ENCODE measurements around the gene KRTAP20-2.

Gene KRTAP20-2

GRCh38 chr21:30634906-30635305 lies at the start of gene KRTAP20-2:
Gene KRTAP20-2 (plus strand): TSS chr21:30635206. CDS start chr21:30635264, 58 bp downstream.
- Histone ChIP-seq H3K36me3 (ENCODE audit: control insufficient read depth, insufficient read depth, low read length, severe bottlenecking) (no peaks in the 10 kb centered on the region), H3K4me3 (ENCODE audit: low read length) (no peak within 1 kb of the TSS), H3K27me3 (replicated peaks; ENCODE audit: control insufficient read depth, insufficient read depth, low read length) (no peaks in the 10 kb centered on the region), H3K9me3 (ENCODE audit: control insufficient read depth, low read length) (no peaks in the 10 kb centered on the region), H3K9ac (ENCODE audit: low read length) (no peak within 1 kb of the TSS), H3K4me1 (ENCODE audit: control insufficient read depth, insufficient read depth, low read length) (no peaks in the 10 kb centered on the region)
- no peak for DNase-seq (ENCODE audit: low read depth)

- no peak for DNase-seq (ENCODE audit: low read depth)
- no peaks in the 10 kb centered on the region for H3K9me3 ChIP-seq (ENCODE audit: control insufficient read depth, low read length)
- no peaks in the 10 kb centered on the region for H3K27me3 ChIP-seq (replicated peaks; ENCODE audit: control insufficient read depth, insufficient read depth, low read length)
- H3K36me3 ChIP-seq (ENCODE audit: control insufficient read depth, insufficient read depth, low read length, severe bottlenecking), result no peaks in the 10 kb centered on the region
- H3K4me3 ChIP-seq (ENCODE audit: low read length), result no peak within 1 kb of the TSS
- no peak within 1 kb of the TSS for H3K9ac ChIP-seq (ENCODE audit: low read length)
- no peaks in the 10 kb centered on the region for H3K4me1 ChIP-seq (ENCODE audit: control insufficient read depth, insufficient read depth, low read length)
Measured at GRCh38 chr21:30590297-30590696, 44.7 kb upstream of the KRTAP20-2 start, which contains the start of gene KRTAP22-2. Gene KRTAP22-2 (minus strand): TSS chr21:30590397.

GRCh38 chr21:30592140-30592539 lies 42.9 kb upstream of the KRTAP20-2 start, which contains the start of gene KRTAP6-3:
Gene KRTAP6-3 (plus strand): TSS chr21:30592440. CDS start chr21:30592446, 6 bp downstream.
- no peak within 1 kb of the TSS for H3K4me3 ChIP-seq (ENCODE audit: low read length)
- DNase-seq (ENCODE audit: low read depth), result no peak
- H3K9me3 ChIP-seq (ENCODE audit: control insufficient read depth, low read length), result no peaks in the 10 kb centered on the region
- no peaks in the 10 kb centered on the region for H3K27me3 ChIP-seq (replicated peaks; ENCODE audit: control insufficient read depth, insufficient read depth, low read length)
- no peaks in the 10 kb centered on the region for H3K36me3 ChIP-seq (ENCODE audit: control insufficient read depth, insufficient read depth, low read length, severe bottlenecking)
- H3K4me1 ChIP-seq (ENCODE audit: control insufficient read depth, insufficient read depth, low read length), result no peaks in the 10 kb centered on the region
- H3K9ac ChIP-seq (ENCODE audit: low read length), result no peak within 1 kb of the TSS

GRCh38 chr21:30598802-30599201 lies 36.2 kb upstream of the KRTAP20-2 start, which contains the start of gene KRTAP6-2:
Gene KRTAP6-2 (minus strand): TSS chr21:30598902. CDS start chr21:30598874, 28 bp downstream.
- Histone ChIP-seq H3K27me3 (replicated peaks; ENCODE audit: control insufficient read depth, insufficient read depth, low read length) (no peaks in the 10 kb centered on the region), H3K9me3 (ENCODE audit: control insufficient read depth, low read length) (no peaks in the 10 kb centered on the region), H3K4me3 (ENCODE audit: low read length) (no peak within 1 kb of the TSS), H3K36me3 (ENCODE audit: control insufficient read depth, insufficient read depth, low read length, severe bottlenecking) (no peaks in the 10 kb centered on the region), H3K4me1 (ENCODE audit: control insufficient read depth, insufficient read depth, low read length) (no peaks in the 10 kb centered on the region), H3K9ac (ENCODE audit: low read length) (no peak within 1 kb of the TSS)
- DNase-seq (ENCODE audit: low read depth), result no peak

- no peaks in the 10 kb centered on the region for H3K36me3 ChIP-seq (ENCODE audit: control insufficient read depth, insufficient read depth, low read length, severe bottlenecking)
- no peak within 1 kb of the TSS for H3K4me3 ChIP-seq (ENCODE audit: low read length)
- H3K9ac ChIP-seq (ENCODE audit: low read length), result no peak within 1 kb of the TSS
- no peaks in the 10 kb centered on the region for H3K4me1 ChIP-seq (ENCODE audit: control insufficient read depth, insufficient read depth, low read length)
- no peaks in the 10 kb centered on the region for H3K9me3 ChIP-seq (ENCODE audit: control insufficient read depth, low read length)
- H3K27me3 ChIP-seq (replicated peaks; ENCODE audit: control insufficient read depth, insufficient read depth, low read length), result no peaks in the 10 kb centered on the region
- no peak for DNase-seq (ENCODE audit: low read depth)
Measured at GRCh38 chr21:30600787-30601186, 34.2 kb upstream of the KRTAP20-2 start, which contains the start of gene KRTAP22-1. Gene KRTAP22-1 (plus strand): TSS chr21:30601087.

GRCh38 chr21:30605968-30606367 lies 29.0 kb upstream of the KRTAP20-2 start:
- H3K4me1 ChIP-seq (ENCODE audit: control insufficient read depth, insufficient read depth, low read length), result no peaks in the 10 kb centered on the region
- no peak overlapping the region for H3K9ac ChIP-seq (ENCODE audit: low read length)
- H3K27me3 ChIP-seq (replicated peaks; ENCODE audit: control insufficient read depth, insufficient read depth, low read length), result no peaks in the 10 kb centered on the region
- DNase-seq (ENCODE audit: low read depth), result no peak
- no peak overlapping the region for H3K4me3 ChIP-seq (ENCODE audit: low read length)
- no peaks in the 10 kb centered on the region for H3K9me3 ChIP-seq (ENCODE audit: control insufficient read depth, low read length)
- H3K36me3 ChIP-seq (ENCODE audit: control insufficient read depth, insufficient read depth, low read length, severe bottlenecking), result no peaks in the 10 kb centered on the region

- Histone ChIP-seq H3K4me1 (ENCODE audit: control insufficient read depth, insufficient read depth, low read length) (no peaks in the 10 kb centered on the region), H3K27me3 (replicated peaks; ENCODE audit: control insufficient read depth, insufficient read depth, low read length) (no peaks in the 10 kb centered on the region)
Measured at GRCh38 chr21:30612132-30612531, 22.9 kb upstream of the KRTAP20-2 start.

GRCh38 chr21:30613836-30614235 lies 21.2 kb upstream of the KRTAP20-2 start, which contains the start of gene KRTAP6-1:
Gene KRTAP6-1 (minus strand): TSS chr21:30613930. CDS start chr21:30613904, 26 bp downstream.
- Histone ChIP-seq H3K9me3 (ENCODE audit: control insufficient read depth, low read length) (no peaks in the 10 kb centered on the region), H3K4me1 (ENCODE audit: control insufficient read depth, insufficient read depth, low read length) (no peaks in the 10 kb centered on the region), H3K9ac (ENCODE audit: low read length) (no peak within 1 kb of the TSS), H3K4me3 (ENCODE audit: low read length) (no peak within 1 kb of the TSS), H3K36me3 (ENCODE audit: control insufficient read depth, insufficient read depth, low read length, severe bottlenecking) (no peaks in the 10 kb centered on the region), H3K27me3 (replicated peaks; ENCODE audit: control insufficient read depth, insufficient read depth, low read length) (no peaks in the 10 kb centered on the region)
- DNase-seq (ENCODE audit: low read depth), result no peak

More at GRCh38 chr21:30612132-30612531, 22.9 kb upstream of the KRTAP20-2 start:
- no peak for DNase-seq (ENCODE audit: low read depth)
- no peaks in the 10 kb centered on the region for H3K9me3 ChIP-seq (ENCODE audit: control insufficient read depth, low read length)
- no peaks in the 10 kb centered on the region for H3K36me3 ChIP-seq (ENCODE audit: control insufficient read depth, insufficient read depth, low read length, severe bottlenecking)
- H3K4me3 ChIP-seq (ENCODE audit: low read length), result no peak overlapping the region
- H3K9ac ChIP-seq (ENCODE audit: low read length), result no peak overlapping the region

GRCh38 chr21:30615199-30615598 lies 19.8 kb upstream of the KRTAP20-2 start:
- H3K9ac ChIP-seq (ENCODE audit: low read length), result no peak overlapping the region
- H3K9me3 ChIP-seq (ENCODE audit: control insufficient read depth, low read length), result no peaks in the 10 kb centered on the region
- no peaks in the 10 kb centered on the region for H3K4me1 ChIP-seq (ENCODE audit: control insufficient read depth, insufficient read depth, low read length)
- no peak overlapping the region for H3K4me3 ChIP-seq (ENCODE audit: low read length)
- DNase-seq (ENCODE audit: low read depth), result no peak
- no peaks in the 10 kb centered on the region for H3K36me3 ChIP-seq (ENCODE audit: control insufficient read depth, insufficient read depth, low read length, severe bottlenecking)
- H3K27me3 ChIP-seq (replicated peaks; ENCODE audit: control insufficient read depth, insufficient read depth, low read length), result no peaks in the 10 kb centered on the region

- no peaks in the 10 kb centered on the region for H3K27me3 ChIP-seq (replicated peaks; ENCODE audit: control insufficient read depth, insufficient read depth, low read length)
- H3K9me3 ChIP-seq (ENCODE audit: control insufficient read depth, low read length), result no peaks in the 10 kb centered on the region
- H3K9ac ChIP-seq (ENCODE audit: low read length), result no peak within 1 kb of the TSS
- no peak for DNase-seq (ENCODE audit: low read depth)
- H3K4me1 ChIP-seq (ENCODE audit: control insufficient read depth, insufficient read depth, low read length), result no peaks in the 10 kb centered on the region
- no peaks in the 10 kb centered on the region for H3K36me3 ChIP-seq (ENCODE audit: control insufficient read depth, insufficient read depth, low read length, severe bottlenecking)
- no peak within 1 kb of the TSS for H3K4me3 ChIP-seq (ENCODE audit: low read length)
Measured at GRCh38 chr21:30616125-30616524, 18.9 kb upstream of the KRTAP20-2 start, which contains the start of gene KRTAP20-1. Gene KRTAP20-1 (plus strand): TSS chr21:30616425. CDS start chr21:30616455, 30 bp downstream.

GRCh38 chr21:30620080-30620479 lies 14.9 kb upstream of the KRTAP20-2 start:
- Histone ChIP-seq H3K9me3 (ENCODE audit: control insufficient read depth, low read length) (no peaks in the 10 kb centered on the region), H3K9ac (ENCODE audit: low read length) (no peak overlapping the region), H3K27me3 (replicated peaks; ENCODE audit: control insufficient read depth, insufficient read depth, low read length) (no peaks in the 10 kb centered on the region), H3K4me3 (ENCODE audit: low read length) (no peak overlapping the region), H3K4me1 (ENCODE audit: control insufficient read depth, insufficient read depth, low read length) (no peaks in the 10 kb centered on the region), H3K36me3 (ENCODE audit: control insufficient read depth, insufficient read depth, low read length, severe bottlenecking) (no peaks in the 10 kb centered on the region)
- DNase-seq (ENCODE audit: low read depth), result no peak

- DNase-seq (ENCODE audit: low read depth), result no peak
- peaks cover 3% of the 10 kb centered on the region for H3K4me1 ChIP-seq (ENCODE audit: control insufficient read depth, insufficient read depth, low read length)
- no peaks in the 10 kb centered on the region for H3K9me3 ChIP-seq (ENCODE audit: control insufficient read depth, low read length)
- no peak within 1 kb of the TSS for H3K9ac ChIP-seq (ENCODE audit: low read length)
- H3K36me3 ChIP-seq (ENCODE audit: control insufficient read depth, insufficient read depth, low read length, severe bottlenecking), result no peaks in the 10 kb centered on the region
- H3K4me3 ChIP-seq (ENCODE audit: low read length), result no peak within 1 kb of the TSS
- H3K27me3 ChIP-seq (replicated peaks; ENCODE audit: control insufficient read depth, insufficient read depth, low read length), result no peaks in the 10 kb centered on the region
Measured at GRCh38 chr21:30620522-30620921, 14.5 kb upstream of the KRTAP20-2 start, which contains the start of gene KRTAP20-4. Gene KRTAP20-4 (plus strand): TSS chr21:30620627.

Data from adipocyte (in vitro differentiated cells).